ENCODE data around the gene TGOLN2.
"Not testable (repeated sequence)": the region's sequence is repeated elsewhere in the genome, so short reads cannot be mapped to it uniquely, and the experiment has no call there.

The TGOLN2 gene

DNA sequence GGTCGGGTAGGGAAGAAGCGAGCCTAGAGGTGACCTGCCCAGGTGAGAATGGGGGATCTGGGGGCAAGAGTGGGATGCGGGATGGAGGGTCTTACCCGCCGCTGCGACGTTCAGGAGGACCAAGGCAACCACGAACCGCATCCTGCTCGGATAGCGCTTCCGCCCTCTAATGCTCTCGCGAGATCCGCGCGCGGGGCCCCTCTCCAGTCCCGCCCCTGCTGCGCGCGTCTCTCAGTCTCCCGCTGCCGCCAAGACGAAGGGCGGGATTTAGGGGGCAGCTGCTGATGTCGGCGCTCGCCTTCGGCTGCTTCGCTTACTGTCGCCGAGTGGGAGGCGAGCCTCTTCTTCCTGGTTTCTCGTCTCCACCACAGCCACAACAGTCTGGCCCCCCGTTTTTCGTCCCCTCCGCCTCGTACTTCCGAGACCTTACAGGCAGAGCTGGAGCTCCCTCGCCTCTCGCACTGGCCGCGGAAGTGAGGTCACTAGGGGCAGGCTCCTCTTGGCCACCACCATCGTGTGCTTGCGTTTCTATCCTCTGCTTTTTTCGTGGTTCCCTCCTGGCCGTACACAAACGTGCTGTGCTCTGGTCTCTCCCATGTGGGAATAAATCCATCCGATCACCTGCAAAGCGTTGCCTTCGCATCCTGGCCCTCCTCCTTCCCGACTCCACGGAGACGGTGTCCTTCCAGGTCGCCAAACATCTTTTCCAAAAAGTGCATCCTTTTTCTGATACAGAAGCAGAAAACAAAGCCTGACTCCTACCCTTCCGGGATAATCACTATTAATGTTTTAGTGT lies at the start of gene TGOLN2:
TGOLN2 (minus strand) TSS at position 168 of the 796 bp plus-strand sequence; CDS start at position 141, 27 bp downstream.
- intact Hi-C loops (cut with DNase I), result loop anchor here (1.0 to 10.0 kb wide), 2 partner anchors 26 to 227 kb away; partner anchors contain the start of genes ELMOD3 and RETSAT
- peak; percentile 75 to 97 (median 92) for DNase-seq

DNA sequence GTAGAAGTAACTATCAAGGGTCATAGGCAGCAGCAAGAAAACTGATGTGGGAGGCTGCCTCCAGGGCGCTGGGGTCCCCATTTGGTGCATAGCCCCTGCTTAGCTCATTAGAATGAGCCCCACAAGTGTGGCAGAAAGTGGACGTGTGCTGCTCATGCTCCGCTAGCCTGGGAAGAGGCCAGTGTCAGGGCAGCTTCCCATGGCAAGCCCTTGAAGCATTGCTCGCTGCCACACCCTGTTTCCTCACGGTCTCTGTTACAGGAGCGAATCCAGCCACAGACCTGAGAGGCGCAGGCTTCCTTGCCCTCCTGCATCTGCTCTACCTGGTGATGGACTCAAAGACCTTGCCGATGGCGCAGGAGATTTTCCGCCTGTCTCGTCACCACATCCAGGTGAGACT lies 49.3 kb upstream of the TGOLN2 start:
- DNase-seq, result peak in 2 of 42 donors; percentile 4 to 25
- intact Hi-C loops (cut with DNase I), result no loop called here

DNA sequence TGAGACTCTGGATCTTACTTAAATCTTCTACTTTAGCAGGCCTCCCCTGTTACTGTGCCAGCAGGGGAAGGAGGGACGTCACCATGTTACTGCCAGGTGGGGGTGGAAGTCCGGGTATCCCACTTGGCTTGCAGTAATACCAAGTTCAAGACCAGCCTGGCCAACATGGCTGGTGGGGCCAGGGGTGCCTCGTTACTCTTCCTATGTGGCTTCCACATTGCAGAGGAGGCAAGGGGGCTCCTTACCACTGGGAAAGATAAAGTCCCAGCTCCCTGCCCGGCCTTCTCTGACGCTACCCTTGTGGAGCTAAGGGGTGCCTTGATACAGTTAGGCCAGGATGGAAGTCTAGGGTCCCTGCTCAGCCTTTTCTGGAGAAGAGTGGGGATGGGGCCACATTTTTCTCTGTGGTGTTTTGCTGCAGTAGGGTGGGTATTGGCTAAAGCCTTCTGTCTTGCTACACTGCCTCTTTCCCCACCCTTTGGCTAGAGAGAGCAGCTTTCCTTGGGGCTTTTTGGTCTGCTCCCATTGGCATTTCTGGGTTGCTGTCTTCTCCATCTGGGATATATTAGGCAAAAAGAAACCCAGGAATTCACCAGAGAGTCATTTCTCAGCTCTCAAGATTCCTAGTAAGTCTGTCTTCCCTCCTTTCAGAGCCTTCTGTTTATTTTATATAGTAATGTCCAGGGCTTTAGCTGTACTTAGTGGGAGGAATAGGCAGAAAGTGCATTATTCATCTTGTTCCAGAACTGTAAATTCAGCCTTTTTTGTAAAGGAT lies 48.7 kb upstream of the TGOLN2 start:
- intact Hi-C loops (cut with DNase I), result no loop called here
- DNase-seq, result peak in 1 of 42 donors; percentile 34

DNA sequence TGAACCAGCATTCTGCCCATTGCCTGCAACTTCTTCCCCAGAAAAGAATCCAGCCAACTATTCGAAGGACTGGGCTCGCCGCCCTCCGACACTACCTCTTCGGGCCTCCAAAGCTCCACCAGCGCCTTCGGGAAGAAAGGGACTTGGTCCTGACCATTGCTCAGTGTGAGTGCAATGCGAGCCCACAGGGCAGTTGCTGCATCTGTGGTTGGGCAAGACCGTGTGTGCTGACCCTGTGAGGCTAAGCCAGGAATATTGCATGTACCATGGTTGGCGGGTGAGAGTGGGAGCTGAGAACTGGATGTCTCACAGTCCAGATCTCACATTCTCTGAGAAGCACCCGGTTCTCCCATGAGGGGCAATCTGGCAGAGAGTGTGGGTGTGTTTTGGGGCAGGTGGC lies 43.3 kb upstream of the TGOLN2 start:
- DNase-seq, result peak in 1 of 42 donors; percentile 7
- intact Hi-C loops (cut with DNase I), result no loop called here

DNA sequence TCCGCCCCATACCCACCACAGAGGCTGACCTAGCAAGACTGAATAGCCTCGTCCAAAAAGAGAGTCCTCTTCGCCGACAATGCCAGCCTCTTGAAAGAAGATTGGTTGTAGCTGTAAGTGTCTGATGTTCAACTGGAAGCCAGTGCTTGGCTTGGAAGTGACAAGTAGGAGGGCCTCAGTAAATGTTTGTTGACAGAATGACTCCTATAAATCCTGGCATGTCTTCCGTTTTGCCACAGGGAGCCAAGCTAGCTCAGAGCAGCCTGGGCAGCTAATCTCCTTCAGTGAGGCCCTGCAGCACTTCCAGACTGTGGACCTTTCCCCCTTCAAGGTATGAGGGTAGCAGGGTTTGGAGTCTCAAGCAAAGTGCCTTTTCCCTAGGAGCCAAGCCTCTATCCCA lies 41.7 kb upstream of the TGOLN2 start:
- intact Hi-C loops (cut with DNase I), result no loop called here
- DNase-seq, result no peak

DNA sequence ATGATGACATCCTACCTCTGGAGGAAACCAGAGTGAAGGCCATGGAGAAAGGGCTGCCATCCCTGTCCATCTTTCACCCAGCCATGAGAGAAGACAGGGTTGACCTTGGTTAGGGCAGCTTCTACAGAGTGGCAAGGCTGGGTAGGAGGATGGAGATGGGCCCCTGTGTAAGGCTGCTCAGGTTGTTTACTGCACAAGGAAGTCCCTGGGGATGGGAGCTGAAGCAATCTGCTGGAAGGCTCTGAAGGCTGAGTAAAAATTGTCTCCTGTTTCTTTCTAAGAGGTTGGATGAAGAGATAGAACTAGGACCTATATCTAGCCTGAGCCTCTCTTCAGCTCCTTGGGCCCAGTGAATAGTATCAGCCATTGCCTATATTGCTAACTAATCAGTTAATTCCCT lies 41.1 kb upstream of the TGOLN2 start:
- intact Hi-C loops (cut with DNase I), result no loop called here

DNA sequence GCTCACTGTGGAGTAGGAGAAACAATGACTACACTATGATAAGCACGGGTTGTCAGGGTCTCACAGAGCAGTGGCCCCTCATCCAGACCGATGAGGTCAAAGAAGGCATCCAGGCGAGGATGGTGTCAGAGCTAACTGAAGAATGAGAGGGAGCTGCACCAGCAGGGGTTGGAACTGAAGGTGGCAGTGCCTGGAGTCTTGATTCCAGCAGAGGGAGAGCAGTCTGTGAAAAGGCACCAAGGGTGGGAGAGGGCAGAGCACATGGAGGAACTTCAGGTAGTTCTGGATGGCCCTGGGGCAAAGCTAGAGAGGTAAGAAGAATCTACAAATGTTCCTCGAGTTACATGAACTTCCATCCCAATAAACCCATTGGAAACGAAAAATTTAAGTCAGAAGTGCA lies 39.4 kb upstream of the TGOLN2 start:
- intact Hi-C loops (cut with DNase I), result no loop called here
- no peak for DNase-seq

More for the DNA sequence above, 41.1 kb upstream of the TGOLN2 start:
- no peak for DNase-seq

DNA sequence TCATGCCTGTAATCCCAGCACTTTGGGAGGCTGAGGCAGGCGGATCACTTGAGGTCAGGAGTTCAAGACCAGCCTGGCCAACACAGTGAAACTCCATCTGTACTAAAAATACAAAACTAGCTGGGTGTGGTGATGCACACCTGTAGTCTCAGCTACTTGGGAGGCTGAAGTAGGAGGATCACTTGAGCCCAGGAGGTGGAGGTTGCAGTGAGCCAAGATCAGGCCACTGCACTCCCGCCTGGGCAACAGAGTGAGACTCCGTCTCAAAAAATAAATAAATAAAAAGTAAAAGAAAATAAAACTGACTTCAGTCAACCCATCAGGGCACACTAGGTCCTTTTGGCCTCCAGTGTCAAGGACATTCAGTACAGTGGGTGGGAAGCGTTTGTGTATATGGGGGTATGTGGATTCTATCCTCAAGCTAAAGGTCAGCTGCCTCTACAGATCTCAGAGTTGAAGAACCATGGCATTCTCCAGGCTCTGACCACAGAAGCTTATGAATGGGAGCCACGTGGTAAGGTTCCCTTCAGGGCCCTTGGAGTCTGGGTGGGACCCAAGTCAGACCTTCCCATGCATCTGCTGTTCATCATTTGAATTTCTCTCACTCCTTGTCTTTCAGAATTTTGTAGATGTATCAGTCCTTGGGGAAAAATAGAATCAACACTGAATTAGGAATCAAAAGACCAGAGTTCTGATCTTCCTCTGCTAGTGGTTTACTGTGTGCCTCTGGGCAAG lies 35.0 kb upstream of the TGOLN2 start:
- intact Hi-C loops (cut with DNase I), result not testable (repeated sequence)
- DNase-seq, result peak in 1 of 42 donors; percentile 0

DNA sequence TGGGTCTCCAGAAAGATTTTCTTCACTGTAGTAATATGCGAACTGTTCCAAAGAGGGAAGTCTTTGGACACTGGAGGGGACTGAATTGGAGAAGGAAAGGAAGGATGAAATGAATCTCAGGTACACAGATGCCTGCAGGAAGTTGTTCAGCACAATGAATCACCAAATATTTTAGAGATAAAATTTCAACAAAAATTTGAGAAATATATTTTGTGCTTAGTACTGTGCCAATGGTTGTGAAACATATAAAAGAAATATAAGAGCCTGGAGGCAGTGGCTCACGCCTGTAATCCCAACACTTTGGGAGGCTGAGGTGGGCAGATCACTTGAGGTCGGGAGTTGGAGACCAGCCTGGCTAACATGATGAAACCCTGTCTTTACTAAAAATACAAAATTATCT lies 29.9 kb upstream of the TGOLN2 start:
- intact Hi-C loops (cut with DNase I), result no loop called here
- DNase-seq, result no peak

DNA sequence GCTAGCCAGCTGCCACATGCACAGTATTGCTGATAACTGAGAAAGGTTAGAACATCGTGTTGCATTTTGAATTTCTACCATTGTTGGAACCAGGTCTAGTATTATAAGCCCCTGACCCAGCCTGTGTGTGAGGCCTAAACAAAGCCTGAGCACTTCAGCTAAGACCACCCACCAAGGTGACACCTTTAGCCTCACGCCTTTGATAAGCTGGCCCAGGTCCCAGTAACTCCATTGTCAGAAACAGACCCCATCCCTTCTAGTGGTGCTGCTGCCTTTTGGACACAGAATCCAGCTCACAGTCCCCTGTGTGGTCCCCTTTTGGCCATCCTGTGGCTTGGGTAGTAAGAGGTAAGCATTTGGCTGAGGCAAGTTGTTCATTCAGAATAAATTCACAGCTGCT lies 28.4 kb upstream of the TGOLN2 start:
- peak in 1 of 42 donors; percentile 0 for DNase-seq
- intact Hi-C loops (cut with DNase I), result no loop called here

DNA sequence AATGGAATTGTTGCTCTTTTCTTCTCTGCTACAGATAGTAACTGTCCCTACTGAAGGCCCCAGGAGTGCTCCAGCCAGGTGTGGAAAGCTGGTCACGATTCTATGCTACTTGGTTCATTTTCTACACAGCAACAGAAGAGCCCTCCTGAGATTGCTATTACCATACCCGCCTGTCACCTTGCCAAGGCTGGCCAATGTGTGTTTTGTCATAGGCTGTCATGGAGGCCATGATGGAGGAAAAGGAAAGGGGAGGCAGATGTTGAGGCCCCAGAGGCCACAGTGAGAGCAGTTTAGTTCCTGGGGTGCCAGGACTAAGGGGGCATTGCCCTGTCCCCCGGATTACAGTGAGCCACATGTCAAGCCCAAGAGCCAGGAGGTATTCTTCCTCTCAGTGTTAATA lies 27.7 kb upstream of the TGOLN2 start:
- peak in 1 of 42 donors; percentile 13 for DNase-seq
- intact Hi-C loops (cut with DNase I), result loop anchor here (2.0 kb wide), 1 partner anchor 63 kb away; the partner anchor contains the start of gene SH2D6

DNA sequence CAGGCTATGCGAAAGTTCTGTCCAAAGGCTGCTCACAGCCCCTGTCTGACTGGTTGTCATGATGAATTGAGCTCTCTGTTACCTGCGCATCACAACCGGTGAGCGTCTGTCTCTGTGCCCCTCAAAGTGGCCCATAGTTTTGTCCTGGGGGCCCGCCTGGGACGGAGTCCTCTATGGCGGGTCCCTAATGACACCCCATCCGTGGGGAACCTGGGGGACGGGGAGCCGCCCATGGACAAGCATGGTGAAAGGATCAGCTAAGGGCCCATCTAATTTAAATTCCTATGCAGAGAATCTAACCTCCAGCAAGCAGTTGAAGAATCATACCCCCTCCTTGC lies 27.3 kb upstream of the TGOLN2 start:
- intact Hi-C loops (cut with DNase I), result loop anchor here (2.0 kb wide), 1 partner anchor 64 kb away; the partner anchor contains the start of gene SH2D6
- peak in 1 of 42 donors; percentile 21 for DNase-seq

DNA sequence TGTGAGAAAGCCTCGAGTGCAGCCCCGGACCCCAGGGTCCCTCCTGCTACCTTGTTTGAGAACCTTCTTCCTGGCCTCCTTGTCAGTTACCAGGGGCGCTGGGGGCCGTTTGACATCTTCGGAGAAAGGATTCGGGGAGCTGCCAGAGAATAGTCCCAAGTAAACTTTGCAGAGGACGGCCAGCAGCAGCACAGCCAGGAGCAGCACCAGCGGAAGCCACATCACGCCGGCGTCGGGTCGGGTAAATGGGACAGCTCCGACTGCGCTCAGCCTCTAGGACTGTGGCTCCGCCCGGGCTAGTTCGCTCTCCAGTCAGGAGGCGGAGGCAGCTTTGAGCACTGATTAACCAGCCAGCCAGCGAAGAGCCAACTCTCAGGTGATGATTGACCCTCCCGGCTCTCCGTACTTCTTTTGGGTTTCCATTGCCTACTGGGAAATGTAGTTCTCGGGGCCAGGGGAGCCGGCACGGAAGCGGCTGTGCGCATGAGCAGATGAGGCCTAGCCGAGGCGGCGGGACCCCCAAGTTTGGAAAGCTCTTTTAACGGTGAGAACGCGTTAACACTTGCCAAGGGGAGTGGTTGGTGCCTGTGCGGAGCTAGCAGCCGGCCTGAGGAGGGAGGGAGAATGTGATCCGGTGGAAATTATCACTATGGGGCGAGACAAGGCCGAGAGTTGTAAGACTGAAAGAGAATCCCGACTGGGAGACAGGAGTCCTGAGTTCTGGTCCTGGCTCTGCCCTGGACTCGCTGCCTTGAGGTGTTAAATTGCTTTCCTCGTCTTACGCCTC lies 26.7 kb upstream of the TGOLN2 start, which contains the start of the genes ELMOD3 and RETSAT:
ELMOD3 (plus strand) TSS at position 484 of the 787 bp plus-strand sequence. CDS start 2,430 bp downstream, outside the sequence.
RETSAT (minus strand) TSS at position 243 of the 787 bp plus-strand sequence; CDS start at position 222, 21 bp downstream.
- peak; percentile 91 to 99 (median 96) for DNase-seq
- intact Hi-C loops (cut with DNase I), result loop anchor here (1.0 to 2.0 kb wide), 2 partner anchors 26 to 64 kb away; partner anchors contain the start of gene SH2D6

DNA sequence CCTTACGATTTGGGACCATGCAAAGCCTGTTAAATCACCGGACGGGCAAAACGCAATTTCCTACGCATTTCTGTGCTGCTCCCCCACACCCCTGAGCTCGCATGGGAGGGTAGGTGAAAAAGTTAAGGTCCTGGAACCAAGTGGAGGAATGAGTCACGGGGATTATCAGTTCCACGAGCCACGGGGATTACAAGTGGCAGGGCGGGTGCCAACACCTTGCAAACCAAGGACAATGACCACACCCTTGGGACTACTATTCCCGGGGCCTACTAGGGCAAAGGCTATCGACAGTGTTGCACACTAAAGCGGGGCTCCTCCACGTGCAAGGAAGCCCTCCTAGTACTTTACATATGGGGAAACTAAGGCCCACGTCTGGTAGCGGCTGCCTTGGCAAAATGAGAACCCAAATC lies 26.1 kb upstream of the TGOLN2 start:
- intact Hi-C loops (cut with DNase I), result loop anchor here (1.0 to 2.0 kb wide), 2 partner anchors 26 to 65 kb away; partner anchors contain the start of gene SH2D6
- DNase-seq, result peak in 17 of 42 donors; percentile 4 to 43 (median 15)

DNA sequence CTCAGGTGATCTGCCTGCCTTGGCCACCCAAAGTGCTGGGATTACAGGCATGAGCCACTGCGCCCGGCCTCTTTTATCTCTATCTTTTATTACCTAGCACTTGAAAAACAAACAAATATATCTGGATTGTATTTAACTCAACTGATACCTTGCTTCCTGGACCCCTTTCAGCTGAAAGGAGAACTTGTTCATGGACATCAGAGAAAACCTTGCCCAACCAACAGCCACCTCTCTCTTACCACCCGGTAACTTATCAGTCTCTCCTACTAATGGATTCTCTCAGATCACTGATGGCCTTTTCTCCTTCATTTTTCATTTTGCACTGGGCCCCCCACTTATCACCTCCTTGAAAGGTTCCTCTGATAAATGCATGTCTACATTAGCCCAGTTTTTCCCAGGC lies 19.8 kb upstream of the TGOLN2 start:
- intact Hi-C loops (cut with DNase I), result no loop called here
- no peak for DNase-seq

DNA sequence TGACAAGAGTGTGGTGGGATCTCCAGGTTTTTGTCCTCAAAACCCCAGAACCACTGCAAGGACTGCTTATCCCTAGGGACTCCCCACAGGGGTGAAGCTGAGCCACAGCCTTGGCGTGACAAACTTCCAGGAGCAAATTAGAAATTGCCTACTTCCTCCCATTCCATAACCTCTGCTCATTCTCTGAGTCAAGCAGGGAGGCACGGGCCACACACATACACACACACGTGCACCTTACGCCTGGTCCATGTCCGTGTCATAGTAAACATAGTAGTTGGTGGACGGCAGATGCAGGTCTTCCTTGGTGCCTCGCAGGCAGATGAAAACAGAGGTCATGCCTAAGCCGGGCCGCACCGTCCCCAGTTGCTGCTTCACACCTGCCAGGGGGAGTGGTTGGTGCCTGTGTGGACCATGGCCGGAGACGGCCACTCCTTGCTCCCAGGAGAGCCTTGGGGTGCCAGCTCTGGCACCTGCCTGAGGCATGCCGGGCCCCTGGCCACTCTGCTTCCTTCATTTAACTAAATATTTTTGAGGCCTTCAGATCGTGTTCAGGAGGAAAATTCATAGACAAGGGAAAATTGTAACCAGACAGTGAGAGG lies 16.7 kb upstream of the TGOLN2 start:
- intact Hi-C loops (cut with DNase I), result no loop called here

DNA sequence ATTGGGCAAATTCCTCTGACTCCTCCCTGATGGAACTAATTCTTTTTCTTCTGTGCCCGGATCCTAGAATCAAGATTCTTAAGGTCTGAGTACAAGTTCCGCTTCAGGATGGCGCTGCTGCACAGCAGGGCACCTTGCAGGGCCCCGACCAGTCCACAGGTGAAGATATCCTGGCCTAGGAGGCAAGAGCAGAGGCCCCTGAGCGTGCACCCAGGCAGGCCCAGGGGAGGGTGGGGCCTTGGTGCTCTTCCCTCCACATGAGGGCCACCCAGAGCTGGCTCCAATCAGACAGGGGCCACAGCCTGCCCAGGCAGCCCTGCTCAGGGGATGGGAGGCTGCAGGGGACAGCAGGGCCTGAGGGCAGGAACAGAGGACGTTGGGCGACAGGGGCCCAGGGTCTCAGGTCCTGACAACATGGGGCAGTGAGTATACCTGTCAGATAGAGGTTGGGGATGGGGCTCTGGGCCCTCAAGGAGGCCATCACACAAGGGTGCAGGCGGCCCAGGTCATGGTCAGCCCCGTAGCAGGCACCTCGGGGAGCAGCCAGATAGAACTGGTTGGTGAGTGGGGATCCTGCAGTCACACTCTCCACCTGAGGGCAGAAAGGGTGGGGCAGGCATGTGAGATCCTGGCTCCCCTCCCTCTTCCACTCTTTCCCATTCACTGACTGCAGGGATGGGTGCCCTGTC lies 15.6 kb upstream of the TGOLN2 start:
- intact Hi-C loops (cut with DNase I); DNase-seq: not testable (repeated sequence)

More for the DNA sequence above, 16.7 kb upstream of the TGOLN2 start:
- no peak for DNase-seq
